ENCODE measurements around the gene KRT76.

Gene KRT76

GRCh38 chr12:52767020-52767379 lies 10.1 kb downstream of the KRT76 start:
- H3K27ac ChIP-seq (replicated peaks) = no peak overlapping the region
- no peak overlapping the region for H3K4me3 ChIP-seq (replicated peaks; ENCODE audit: insufficient read depth, low read length)
- no peaks in the 10 kb centered on the region for H3K27me3 ChIP-seq (ENCODE audit: insufficient read depth, poor library complexity, severe bottlenecking)
- TF ChIP-seq CTCF (IDR thresholded peaks at IDR 0.05; ENCODE audit: insufficient read depth, low read length) (no peak), REST (IDR thresholded peaks at IDR 0.05; ENCODE audit: insufficient replicate concordance, low read depth) (no peak), SPI1 (IDR thresholded peaks at IDR 0.05; ENCODE audit: borderline replicate concordance, low read depth) (no peak), GABPA (IDR thresholded peaks at IDR 0.05; ENCODE audit: low read depth) (no peak), POLR2AphosphoS5 (IDR thresholded peaks at IDR 0.05; ENCODE audit: low read depth) (no peak)
- DNase-seq (ENCODE audit: low read depth in 1 of 2, low spot score in 1 of 2) = no peak

GRCh38 chr12:52766351-52767019 lies 10.7 kb downstream of the KRT76 start:
- TF ChIP-seq REST (IDR thresholded peaks at IDR 0.05; ENCODE audit: insufficient replicate concordance, low read depth) = no peak
- TF ChIP-seq SPI1 (IDR thresholded peaks at IDR 0.05; ENCODE audit: borderline replicate concordance, low read depth) = no peak
- TF ChIP-seq POLR2AphosphoS5 (IDR thresholded peaks at IDR 0.05; ENCODE audit: low read depth) = no peak
- TF ChIP-seq GABPA (IDR thresholded peaks at IDR 0.05; ENCODE audit: low read depth) = no peak
- no peak for TF ChIP-seq CTCF (IDR thresholded peaks at IDR 0.05; ENCODE audit: insufficient read depth, low read length)
- Histone ChIP-seq H3K4me3 (replicated peaks; ENCODE audit: insufficient read depth, low read length) (no peak overlapping the region), H3K27ac (replicated peaks) (no peak overlapping the region), H3K27me3 (ENCODE audit: insufficient read depth, poor library complexity, severe bottlenecking) (no peaks in the 10 kb centered on the region)
- no peak for DNase-seq (ENCODE audit: low read depth in 1 of 2, low spot score in 1 of 2)

GRCh38 chr12:52765702-52766101 lies 11.4 kb downstream of the KRT76 start:
- no peak for DNase-seq (ENCODE audit: low read depth in 1 of 2, low spot score in 1 of 2)
- TF ChIP-seq POLR2AphosphoS5 (IDR thresholded peaks at IDR 0.05; ENCODE audit: low read depth) = no peak
- no peak for TF ChIP-seq GABPA (IDR thresholded peaks at IDR 0.05; ENCODE audit: low read depth)
- TF ChIP-seq SPI1 (IDR thresholded peaks at IDR 0.05; ENCODE audit: borderline replicate concordance, low read depth) = no peak
- TF ChIP-seq REST (IDR thresholded peaks at IDR 0.05; ENCODE audit: insufficient replicate concordance, low read depth) = no peak
- TF ChIP-seq CTCF (IDR thresholded peaks at IDR 0.05; ENCODE audit: insufficient read depth, low read length) = no peak
- no peaks in the 10 kb centered on the region for H3K27me3 ChIP-seq (ENCODE audit: insufficient read depth, poor library complexity, severe bottlenecking)
- no peak overlapping the region for H3K4me3 ChIP-seq (replicated peaks; ENCODE audit: insufficient read depth, low read length)
- no peak overlapping the region for H3K27ac ChIP-seq (replicated peaks)

Data from HL-60 (cell line).